IMR-90 (cell line): ENCODE data around the gene GNA15. TPM values are rescaled to one million over a fixed set of nuclear protein-coding genes. Genes with fewer than 3 reads are reported as not detected.

ENCODE experiments used
- ATAC-seq: fragments of 200-7000 bp; cut with Tn5 transposase; 2 replicates; pipeline ENCODE4 v1.9.1; 2020; ENCODE audit warnings: low read depth, mild to moderate bottlenecking, moderate library complexity
- BruUV-seq: library from RNA; stranded (reverse); fragments of 400-500 nt; replicated peaks from 2 replicates; lab custom pipeline; 2021; lab: Mats Ljungman, UMichigan
- CTCF ChIA-PET: fragments of 300-600 bp; formaldehyde crosslinking; extraction: SDS; loops from one replicate; lab custom pipeline; 2021; ENCODE audit warnings: antibody characterized with exemption; lab: Yijun Ruan, JAX
- POLR2A ChIA-PET: fragments of 300-600 bp; sonication (Branson Sonifier 250); formaldehyde crosslinking; loops from one replicate; lab custom pipeline; 2022; ENCODE audit warnings: antibody characterized with exemption; ENCODE audit not compliant: unreplicated experiment; lab: Charles Lee
- DNase-seq: peaks from one replicate; pipeline ENCODE4 v3.0.0; 2013
- H2AFZ ChIP-seq: replicated peaks from 2 replicates; pipeline ENCODE3; 2013; ENCODE audit warnings: low read length, mild to moderate bottlenecking; ENCODE audit not compliant: poor library complexity
- H2AK5ac ChIP-seq: 2 replicates; pipeline ENCODE4 v1.6.1; 2013; ENCODE audit warnings: low read depth, low read length, inconsistent platforms
- H2AK9ac ChIP-seq: replicated peaks from 2 replicates; pipeline ENCODE3; 2013; ENCODE audit warnings: mild to moderate bottlenecking, low read depth, low read length, moderate library complexity; ENCODE audit not compliant: poor library complexity
- H2BK120ac ChIP-seq: 2 replicates; pipeline ENCODE4 v1.6.1; 2013; ENCODE audit warnings: low read depth, low read length, inconsistent platforms
- H2BK15ac ChIP-seq: 3 replicates; pipeline ENCODE4 v1.6.1; 2013; ENCODE audit warnings: low read depth, low read length, inconsistent platforms
- H2BK20ac ChIP-seq: 2 replicates; pipeline ENCODE4 v1.6.1; 2013; ENCODE audit warnings: low read depth, mild to moderate bottlenecking, inconsistent platforms, low read length, moderate library complexity
- H2BK5ac ChIP-seq: 2 replicates; pipeline ENCODE4 v1.6.1; 2013; ENCODE audit warnings: mild to moderate bottlenecking, low read depth, low read length, inconsistent platforms; ENCODE audit not compliant: poor library complexity, severe bottlenecking
- H3K14ac ChIP-seq: replicated peaks from 2 replicates; pipeline ENCODE4 v1.6.1; 2013; ENCODE audit warnings: low read depth, low read length, inconsistent platforms
- H3K18ac ChIP-seq: 2 replicates; pipeline ENCODE4 v1.6.1; 2013; ENCODE audit warnings: low read depth, low read length, control low read depth
- H3K23ac ChIP-seq: 2 replicates; pipeline ENCODE4 v1.6.1; 2013; ENCODE audit warnings: low read depth, low read length, inconsistent platforms
- H3K27ac ChIP-seq: 2 replicates; pipeline ENCODE4 v1.5.1; 2013; ENCODE audit warnings: mild to moderate bottlenecking, control low read depth, low read length; ENCODE audit not compliant: insufficient read depth
- H3K27me3 ChIP-seq: 2 replicates; pipeline ENCODE4 v1.6.1; 2013; ENCODE audit warnings: low read length; ENCODE audit not compliant: control insufficient read depth, insufficient read depth
- H3K36me3 ChIP-seq: 2 replicates; pipeline ENCODE4 v1.6.1; 2013; ENCODE audit warnings: low read length, mixed read lengths; ENCODE audit not compliant: control insufficient read depth, insufficient read depth
- H3K4ac ChIP-seq: 2 replicates; pipeline ENCODE4 v1.6.1; 2013; ENCODE audit warnings: low read depth, low read length, inconsistent platforms
- H3K4me1 ChIP-seq: 2 replicates; pipeline ENCODE4 v1.6.1; 2013; ENCODE audit warnings: low read length, mixed read lengths; ENCODE audit not compliant: control insufficient read depth, insufficient read depth
- H3K4me2 ChIP-seq: 2 replicates; pipeline ENCODE4 v1.6.1; 2013; ENCODE audit warnings: low read depth, mild to moderate bottlenecking, control low read depth, low read length, moderate library complexity
- H3K4me3 ChIP-seq: 2 replicates; pipeline ENCODE4 v1.5.1; 2013; ENCODE audit warnings: low read depth, mild to moderate bottlenecking, control low read depth, low read length, moderate library complexity; ENCODE audit not compliant: insufficient read depth
- H3K56ac ChIP-seq: 2 replicates; pipeline ENCODE4 v1.6.1; 2013; ENCODE audit warnings: low read length, inconsistent platforms; ENCODE audit not compliant: insufficient read depth; ENCODE audit errors: extremely low read depth
- H3K79me1 ChIP-seq, 2 experiments: 2 replicates each; pipeline ENCODE4 v1.6.1; 2013; ENCODE audit warnings: low read length in 2 of 2, inconsistent platforms in 1 of 2, low read depth in 1 of 2
- H3K9ac ChIP-seq: 2 replicates; pipeline ENCODE4 v1.6.1; 2013; ENCODE audit warnings: low read depth, low read length, control low read depth
- H3K9me1 ChIP-seq: 2 replicates; pipeline ENCODE4 v1.6.1; 2013; ENCODE audit warnings: low read length, inconsistent platforms; ENCODE audit not compliant: insufficient read depth
- H3K9me3 ChIP-seq: 2 replicates; pipeline ENCODE4 v1.6.1; 2013; ENCODE audit warnings: low read length; ENCODE audit not compliant: control insufficient read depth, insufficient read depth
- H4K20me1 ChIP-seq: 2 replicates; pipeline ENCODE4 v1.6.1; 2013; ENCODE audit warnings: low read length, inconsistent platforms; ENCODE audit not compliant: insufficient read depth
- H4K5ac ChIP-seq: 2 replicates; pipeline ENCODE4 v1.6.1; 2013; ENCODE audit warnings: mild to moderate bottlenecking, low read depth, low read length, control low read depth
- H4K8ac ChIP-seq, 2 experiments: 2 replicates each; pipeline ENCODE4 v1.6.1; 2013; ENCODE audit warnings: low read depth in 2 of 2, low read length in 2 of 2, control low read depth in 1 of 2, inconsistent platforms in 1 of 2
- H4K91ac ChIP-seq: 2 replicates; pipeline ENCODE4 v1.6.1; 2013; ENCODE audit warnings: low read depth, low read length, inconsistent platforms; ENCODE audit not compliant: insufficient read depth
- CEBPB ChIP-seq: IDR thresholded peaks from 2 replicates; pipeline ENCODE4 v1.6.1; 2012; ENCODE audit warnings: low read depth, low read length, improper control_type of control experiment
- CHD1 ChIP-seq: IDR thresholded peaks from 2 replicates; pipeline ENCODE4 v1.6.1; 2012; ENCODE audit warnings: low read depth, low read length, improper control_type of control experiment
- FOS ChIP-seq: fragments of 150-350 bp; IDR thresholded peaks from 2 replicates; pipeline ENCODE4 v1.6.1; 2016; ENCODE audit warnings: low read depth, low read length
- MAFK ChIP-seq: IDR thresholded peaks from 2 replicates; pipeline ENCODE4 v1.6.1; 2012; ENCODE audit warnings: low read depth, low read length, improper control_type of control experiment
- MAZ ChIP-seq: IDR thresholded peaks from 2 replicates; pipeline ENCODE4 v1.6.1; 2012; ENCODE audit warnings: low read depth, mild to moderate bottlenecking, low read length, improper control_type of control experiment, moderate library complexity, borderline replicate concordance
- MXI1 ChIP-seq: IDR thresholded peaks from 2 replicates; pipeline ENCODE4 v1.6.1; 2012; ENCODE audit warnings: low read depth, mild to moderate bottlenecking, low read length, moderate library complexity, borderline replicate concordance
- RFX5 ChIP-seq: IDR thresholded peaks from 2 replicates; pipeline ENCODE4 v1.8.0; 2012; ENCODE audit warnings: low read depth, mild to moderate bottlenecking, low read length, moderate library complexity
- WGBS, 2 experiments: methylation state at CpG; one replicate each; pipeline versions ENCODE4 v1.1.5 to v1.1.7; 2013; ENCODE audit warnings: missing lambda C conversion rate in 2 of 2; ENCODE audit not compliant: insufficient read length in 1 of 2; ENCODE audit errors: extremely low coverage in 2 of 2; 5-methylcytosine and 5-hydroxymethylcytosine counted together
- dilution Hi-C: fragments of 300-500 bp; cut with HindIII; formaldehyde crosslinking; loops from one replicate; pipeline ENCODE4 v1.14.3; 2018; ENCODE audit warnings: low sequenced_read_pairs; ENCODE audit not compliant: unreplicated experiment
- in situ Hi-C: fragments of 300-500 bp; cut with MboI; formaldehyde crosslinking; loops from 3 replicates; pipeline ENCODE4 v1.14.3; 2019; ENCODE audit warnings: low sequenced_read_pairs, inconsistent platforms, mixed read lengths
- intact Hi-C: fragments of 100-400 bp; cut with micrococcal nuclease; formaldehyde crosslinking; loops from 2 replicates; pipeline ENCODE4 v1.10.0; 2022
- polyA plus RNA-seq, 3 experiments: library from polyadenylated mRNA; depleted of rRNA; stranded (reverse); fragments of >200 nt; gene quantifications; 2 replicates each; pipeline ENCODE4 v1.2.3, GENCODE V29; 2012; ENCODE audit warnings: low replicate concordance in 1 of 3
- total RNA-seq: library from RNA; depleted of rRNA; stranded (reverse); fragments of >200 nt; gene quantifications from 2 replicates; pipeline ENCODE4 v1.2.3, GENCODE V29; 2012

The GNA15 gene
- total and polyA plus RNA-seq, 2 of the 4 experiments (the other 2 are of a cell fraction): 0.18 TPM; not detected in 1

DNA sequence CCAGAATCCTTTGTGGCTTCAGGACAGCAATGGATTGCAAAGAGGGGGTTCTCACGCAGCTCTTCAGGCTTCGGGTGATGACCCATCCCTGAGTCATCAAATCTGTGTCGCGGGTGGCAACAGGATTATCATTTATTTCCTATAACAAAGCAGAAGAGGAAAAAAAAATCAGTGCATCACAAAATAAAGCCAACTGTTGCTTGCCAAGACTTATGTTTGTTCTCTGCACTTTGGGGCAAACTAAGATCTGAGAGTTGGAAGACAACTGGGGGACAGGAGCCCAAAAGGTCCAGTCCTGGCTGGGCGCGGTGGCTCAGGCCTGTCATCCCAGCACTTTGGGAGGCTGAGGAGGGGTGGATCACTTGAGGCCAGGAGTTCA, 6.4 kb downstream of the GNA15 start:
- dilution Hi-C loops: no loop called here
- Histone ChIP-seq H2BK120ac (peak overlapping the region; percentile 95), H4K20me1 (no peaks in the 10 kb centered on the region; the same call in 1 of the 2 replicates), H3K36me3 (no peaks in the 10 kb centered on the region), H2AFZ (peak overlapping the region; percentile 94), H3K27me3 (no peaks in the 10 kb centered on the region), H2BK20ac (peak overlapping the region; percentile 79), H3K4ac (peak overlapping the region; percentile 83), H3K9me3 (peaks cover 3% of the 10 kb centered on the region; the same call in 1 of the 2 replicates), H3K4me1 (peaks cover 7% of the 10 kb centered on the region), H3K79me1 (no peaks in the 10 kb centered on the region; a peak in 1 of 4 replicates), H3K14ac (0 out of 2 replicates have a peak overlapping the region, but pooled peaks have one; percentile 35), H2AK9ac (peak overlapping the region; percentile 69), H3K56ac (no peak overlapping the region), H3K23ac (peak overlapping the region; percentile 83; the same call in 1 of the 2 replicates), H3K4me3 (no peak overlapping the region), H3K27ac (peak overlapping the region; percentile 88), H4K8ac (peak overlapping the region; percentile 97 to 100), H3K18ac (peak overlapping the region; percentile 44), H3K4me2 (no peak overlapping the region), H2BK5ac (peak overlapping the region; percentile 75), H4K5ac (peak overlapping the region; percentile 92), H2AK5ac (no peak overlapping the region), H3K9me1 (peaks cover 6% of the 10 kb centered on the region; the same call in 1 of the 2 replicates), H2BK15ac (peak overlapping the region; percentile 85; the same call in 2 of the 3 replicates), H4K91ac (peak overlapping the region; percentile 95), H3K9ac (0 out of 2 replicates have a peak overlapping the region, but pooled peaks have one; percentile 21)
- no peak for TF ChIP-seq CHD1
- TF ChIP-seq RFX5: no peak
- peak; percentile 83 for TF ChIP-seq FOS
- TF ChIP-seq MXI1: no peak
- TF ChIP-seq MAZ: no peak
- no peak for TF ChIP-seq CEBPB
- peak; percentile 77 for TF ChIP-seq MAFK
- CTCF ChIA-PET: interaction anchor here (0.9 kb wide), 1 partner anchor 13 kb away, joined by 6 read pairs; no protein-coding TSS in a partner anchor
- no TSS peak for BruUV-seq
- in situ Hi-C loops: no loop called here
- ATAC-seq: peak; percentile 82
- 90% methylated on average over 2 of the region's 6 CpGs; no CpG with 5 or more reads in 1 of the 2 experiments for WGBS, 2 experiments
- POLR2A ChIA-PET: no interaction called here
- DNase-seq: peak; percentile 87
- intact Hi-C loops: no loop called here
